Liver (tissue), 9 donors: ENCODE measurements around the gene CLOCK. TPM values are rescaled to one million over a fixed set of nuclear protein-coding genes. Genes with fewer than 3 reads are reported as not detected.

ENCODE experiments used
- DNase-seq: peaks from one replicate; pipeline ENCODE4 v3.0.0-alpha.2; 2017; ENCODE audit warnings: low spot score
- H3K27ac ChIP-seq, 2 donors: one replicate each; pipeline ENCODE4 v1.7.0; 2013; ENCODE audit warnings: inconsistent platforms in 2 of 2, low read length in 2 of 2, control low read depth in 1 of 2, low read depth in 1 of 2, mild to moderate bottlenecking in 1 of 2
- H3K27me3 ChIP-seq, 4 donors: one replicate each; pipeline versions ENCODE4 v1.6.1 to v1.7.0; 2013; ENCODE audit warnings: low read length in 3 of 4, inconsistent platforms in 1 of 4, mild to moderate bottlenecking in 1 of 4, moderate library complexity in 1 of 4; ENCODE audit not compliant: control insufficient read depth in 4 of 4, insufficient read depth in 4 of 4
- H3K36me3 ChIP-seq, 4 donors: one replicate each; pipeline versions ENCODE4 v1.6.1 to v1.7.0; 2013; ENCODE audit warnings: low read length in 3 of 4, mild to moderate bottlenecking in 3 of 4, low read depth in 1 of 4, moderate library complexity in 1 of 4; ENCODE audit not compliant: control insufficient read depth in 4 of 4, insufficient read depth in 3 of 4
- H3K4me1 ChIP-seq, 4 donors: one replicate each; pipeline versions ENCODE4 v1.6.1 to v1.7.0; 2013; ENCODE audit warnings: low read length in 3 of 4, mild to moderate bottlenecking in 3 of 4, moderate library complexity in 1 of 4; ENCODE audit not compliant: control insufficient read depth in 4 of 4, insufficient read depth in 4 of 4
- H3K4me3 ChIP-seq, 3 donors: one replicate each; pipeline versions ENCODE4 v1.6.1 to v1.7.0; 2013; ENCODE audit warnings: low read length in 3 of 3, control low read depth in 1 of 3, low read depth in 1 of 3, mild to moderate bottlenecking in 1 of 3
- H3K9ac ChIP-seq, 2 donors: one replicate each; pipeline ENCODE4 v1.7.0; 2013; ENCODE audit warnings: low read length in 2 of 2, mild to moderate bottlenecking in 2 of 2, moderate library complexity in 2 of 2, control low read depth in 1 of 2, low read depth in 1 of 2
- H3K9me3 ChIP-seq, 4 donors: one replicate each; pipeline versions ENCODE4 v1.6.1 to v1.7.0; 2013; ENCODE audit warnings: low read length in 3 of 4; ENCODE audit not compliant: control insufficient read depth in 4 of 4
- ATF3 ChIP-seq: IDR thresholded peaks from 2 replicates; pipeline ENCODE4 v1.6.1; 2016; ENCODE audit warnings: antibody characterized with exemption
- EGR1 ChIP-seq, 2 donors: IDR thresholded peaks; 2 replicates each; pipeline ENCODE4 v1.6.1; 2016 to 2018; ENCODE audit warnings: antibody characterized with exemption in 2 of 2, low read depth in 2 of 2
- FOXA2 ChIP-seq: IDR thresholded peaks from 2 replicates; pipeline ENCODE4 v1.6.1; 2016; ENCODE audit warnings: antibody characterized with exemption
- GABPA ChIP-seq, 2 donors: IDR thresholded peaks in 1 of 2; conservative IDR thresholded peaks in 1 of 2; 2 replicates each; pipeline ENCODE4 v1.6.1; 2016; ENCODE audit warnings: antibody characterized with exemption in 2 of 2, mild to moderate bottlenecking in 1 of 2, moderate library complexity in 1 of 2
- HNF4A ChIP-seq, 2 donors: conservative IDR thresholded peaks; 2 replicates each; pipeline ENCODE4 v1.6.1; 2016; ENCODE audit warnings: antibody characterized with exemption in 2 of 2, mild to moderate bottlenecking in 2 of 2
- HNF4G ChIP-seq: IDR thresholded peaks from 2 replicates; pipeline ENCODE4 v1.6.1; 2016; ENCODE audit warnings: antibody characterized with exemption
- JUND ChIP-seq, 2 donors: IDR thresholded peaks; 2 replicates each; pipeline ENCODE4 v1.6.1; 2016; ENCODE audit warnings: antibody characterized with exemption in 2 of 2
- NR2F2 ChIP-seq: IDR thresholded peaks from 2 replicates; pipeline ENCODE4 v1.6.1; 2016; ENCODE audit warnings: antibody characterized with exemption
- RAD21 ChIP-seq, 2 donors: IDR thresholded peaks; 2 replicates each; pipeline ENCODE4 v1.6.1; 2016; ENCODE audit warnings: antibody characterized with exemption in 2 of 2, mild to moderate bottlenecking in 2 of 2
- REST ChIP-seq: IDR thresholded peaks from 2 replicates; pipeline ENCODE4 v1.6.1; 2016; ENCODE audit warnings: antibody characterized with exemption, mild to moderate bottlenecking
- RXRA ChIP-seq, 2 donors: IDR thresholded peaks; 2 replicates each; pipeline ENCODE4 v1.6.1; 2017 to 2018; ENCODE audit warnings: antibody characterized with exemption in 2 of 2, mild to moderate bottlenecking in 1 of 2
- SP1 ChIP-seq: IDR thresholded peaks from 2 replicates; pipeline ENCODE4 v1.6.1; 2018; ENCODE audit warnings: antibody characterized with exemption, mild to moderate bottlenecking
- YY1 ChIP-seq: IDR thresholded peaks from 2 replicates; pipeline ENCODE4 v1.6.1; 2016; ENCODE audit warnings: antibody characterized with exemption, mild to moderate bottlenecking
- ZBTB33 ChIP-seq: IDR thresholded peaks from 2 replicates; pipeline ENCODE4 v1.6.1; 2016; ENCODE audit warnings: antibody characterized with exemption
- WGBS: extraction: QIAGEN DNeasy Blood & Tissue Kit; methylation state at CpG from one replicate; pipeline ENCODE4 v1.1.7; 2013; 5-methylcytosine and 5-hydroxymethylcytosine counted together
- polyA plus RNA-seq, 2 donors: library from polyadenylated mRNA; stranded (reverse) in 1 of 2; unstranded in 1 of 2; fragments of 200-250 nt in 1 of 2; fragments of >200 nt in 1 of 2; fragmentation: Nextera tagmentation in 1 of 2; extraction: Ambion mirVana in 1 of 2; gene quantifications; one replicate each; pipeline versions ENCODE4 v1.2.1 to v1.2.3, GENCODE V29; 2013 to 2015
- total RNA-seq, 2 donors: library from RNA; depleted of rRNA; stranded (reverse); fragments of >200 nt; gene quantifications; one replicate each; pipeline ENCODE4 v1.2.3, GENCODE V29; 2014
- TF ChIP-seq, protein P1 (sequence below): IDR thresholded peaks from 2 replicates; pipeline ENCODE4 v1.6.1; 2016; ENCODE audit warnings: antibody characterized with exemption
- TF ChIP-seq, protein P2 (sequence below): fragments of 150-350 bp; IDR thresholded peaks from 2 replicates; pipeline ENCODE4 v1.5.1; 2017; ENCODE audit warnings: improper control_type of control experiment, low read depth, low read length; ENCODE audit not compliant: missing input control
- donor health status: healthy.
- donor health status: healthy.
- donor health status: healthy.
- donor health status: healthy.
- donor health status: healthy.

The CLOCK gene
- total and polyA plus RNA-seq, 4 donors: 5.1 to 19.4 (median 6.1) TPM

- DNase-seq: no peak
- WGBS: 71% methylated on average over 3 of the region's 3 CpGs
Measured at GRCh38 chr4:55560096-55560495, 13.4 kb upstream of the CLOCK start.

More at GRCh38 chr4:55560096-55560495, 13.4 kb upstream of the CLOCK start:
- Histone ChIP-seq H3K9ac (no peak overlapping the region), H3K9me3 (no peaks in the 10 kb centered on the region), H3K27me3 (no peaks in the 10 kb centered on the region), H3K4me3 (no peak overlapping the region), H3K36me3 (no peaks in the 10 kb centered on the region), H3K4me1 (no peaks in the 10 kb centered on the region), H3K27ac (no peak overlapping the region)
- TF ChIP-seq JUND (IDR thresholded peaks at IDR 0.05) (no peak), RXRA (IDR thresholded peaks at IDR 0.05) (no peak), HNF4A (conservative IDR thresholded peaks at IDR 0.05) (no peak), YY1 (no peak), ATF3 (no peak), ZBTB33 (no peak), NR2F2 (no peak), GABPA (IDR thresholded peaks at IDR 0.05 in 1 of 2, conservative IDR thresholded peaks at IDR 0.05 in 1 of 2) (no peak), FOXA2 (no peak), EGR1 (IDR thresholded peaks at IDR 0.05; ENCODE audit: low read depth in 2 of 2) (no peak), RAD21 (IDR thresholded peaks at IDR 0.05) (no peak), HNF4G (no peak), SP1 (no peak), REST (no peak)
- TF ChIP-seq, protein P1, sequence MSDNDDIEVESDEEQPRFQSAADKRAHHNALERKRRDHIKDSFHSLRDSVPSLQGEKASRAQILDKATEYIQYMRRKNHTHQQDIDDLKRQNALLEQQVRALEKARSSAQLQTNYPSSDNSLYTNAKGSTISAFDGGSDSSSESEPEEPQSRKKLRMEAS: no peak
- TF ChIP-seq, protein P2, sequence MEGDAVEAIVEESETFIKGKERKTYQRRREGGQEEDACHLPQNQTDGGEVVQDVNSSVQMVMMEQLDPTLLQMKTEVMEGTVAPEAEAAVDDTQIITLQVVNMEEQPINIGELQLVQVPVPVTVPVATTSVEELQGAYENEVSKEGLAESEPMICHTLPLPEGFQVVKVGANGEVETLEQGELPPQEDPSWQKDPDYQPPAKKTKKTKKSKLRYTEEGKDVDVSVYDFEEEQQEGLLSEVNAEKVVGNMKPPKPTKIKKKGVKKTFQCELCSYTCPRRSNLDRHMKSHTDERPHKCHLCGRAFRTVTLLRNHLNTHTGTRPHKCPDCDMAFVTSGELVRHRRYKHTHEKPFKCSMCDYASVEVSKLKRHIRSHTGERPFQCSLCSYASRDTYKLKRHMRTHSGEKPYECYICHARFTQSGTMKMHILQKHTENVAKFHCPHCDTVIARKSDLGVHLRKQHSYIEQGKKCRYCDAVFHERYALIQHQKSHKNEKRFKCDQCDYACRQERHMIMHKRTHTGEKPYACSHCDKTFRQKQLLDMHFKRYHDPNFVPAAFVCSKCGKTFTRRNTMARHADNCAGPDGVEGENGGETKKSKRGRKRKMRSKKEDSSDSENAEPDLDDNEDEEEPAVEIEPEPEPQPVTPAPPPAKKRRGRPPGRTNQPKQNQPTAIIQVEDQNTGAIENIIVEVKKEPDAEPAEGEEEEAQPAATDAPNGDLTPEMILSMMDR: no peak
